C4-2B (cell line): ENCODE results near the gene JADE3.

ENCODE experiments used
- H3K27ac ChIP-seq: fragments of 450-650 bp; 2 replicates; pipeline ENCODE4 v1.5.1; 2017
- CTCF ChIP-seq: fragments of 450-650 bp; conservative IDR thresholded peaks from 2 replicates; pipeline ENCODE4 v1.5.1; 2017; ENCODE audit warnings: mild to moderate bottlenecking
- ZFX ChIP-seq: fragments of 450-650 bp; IDR thresholded peaks from 2 replicates; pipeline ENCODE4 v1.6.1; 2017

The JADE3 gene

GRCh38 chrX:47068214-47068613 lies 156.0 kb downstream of the JADE3 start:
- no peak overlapping the region for H3K27ac ChIP-seq
- no peak for TF ChIP-seq ZFX
- no peak for TF ChIP-seq CTCF

GRCh38 chrX:47068720-47069119 lies 156.5 kb downstream of the JADE3 start:
- no peak overlapping the region for H3K27ac ChIP-seq
- TF ChIP-seq ZFX (no peak), CTCF (no peak)

- no peak within 1 kb of the TSS for H3K27ac ChIP-seq
- TF ChIP-seq CTCF (no peak), ZFX (no peak)
Measured at GRCh38 chrX:47078129-47079043, 166.2 kb downstream of the JADE3 start, which contains the start of gene RGN. Gene RGN (plus strand): TSS chrX:47078443. CDS start chrX:47081145, 2,702 bp downstream.

GRCh38 chrX:47080215-47080914 lies 168.1 kb downstream of the JADE3 start:
- no peak overlapping the region for H3K27ac ChIP-seq
- no peak for TF ChIP-seq ZFX
- no peak for TF ChIP-seq CTCF

GRCh38 chrX:47080915-47081236 lies 168.7 kb downstream of the JADE3 start:
- no peak overlapping the region for H3K27ac ChIP-seq
- TF ChIP-seq ZFX (no peak), CTCF (no peak)

GRCh38 chrX:47091149-47091775 lies 179.0 kb downstream of the JADE3 start:
- no peak overlapping the region for H3K27ac ChIP-seq
- TF ChIP-seq ZFX: no peak
- no peak for TF ChIP-seq CTCF

- H3K27ac ChIP-seq: no peak overlapping the region
- peak; percentile 60 for TF ChIP-seq CTCF
- no peak for TF ChIP-seq ZFX
Measured at GRCh38 chrX:47093248-47093647, 181.0 kb downstream of the JADE3 start.
